Activated CD4-positive, alpha-beta memory T cell treated with anti-CD3 and anti-CD28 coated beads, Interleukin-2, amount 10 ng/mL, durations not matched to agents 7 days and 5 days (primary cell): ENCODE measurements around the gene STUM. TPM values are rescaled to one million over a fixed set of nuclear protein-coding genes. Genes with fewer than 3 reads are reported as not detected.

ENCODE experiments used
- CTCF ChIA-PET: fragments of 350-600 bp; sonication (Branson Sonifier 250); formaldehyde crosslinking; loops from one replicate; lab custom pipeline; 2021; ENCODE audit warnings: antibody characterized with exemption, inconsistent platforms; lab: Charles Lee
- POLR2A ChIA-PET: fragments of 350-600 bp; sonication (Branson Sonifier 250); formaldehyde crosslinking; loops from one replicate; lab custom pipeline; 2021; ENCODE audit warnings: antibody characterized with exemption; lab: Charles Lee
- DNase-seq: peaks from one replicate; pipeline ENCODE4 v3.0.0-alpha.2; 2020
- H3K27ac Mint-ChIP-seq: one replicate; pipeline ENCODE4 v1.8.0; 2021; ENCODE audit warnings: mild to moderate bottlenecking, mixed read lengths
- H3K27me3 Mint-ChIP-seq: one replicate; pipeline ENCODE4 v1.8.0; 2021; ENCODE audit warnings: mixed read lengths
- H3K36me3 Mint-ChIP-seq: one replicate; pipeline ENCODE4 v1.8.0; 2021; ENCODE audit warnings: low read depth, mixed read lengths
- H3K4me1 Mint-ChIP-seq: one replicate; pipeline ENCODE4 v1.8.0; 2021; ENCODE audit warnings: mixed read lengths
- H3K4me3 Mint-ChIP-seq: one replicate; pipeline ENCODE4 v1.8.0; 2021; ENCODE audit warnings: mild to moderate bottlenecking, mixed read lengths
- H3K9me3 Mint-ChIP-seq: one replicate; pipeline ENCODE4 v1.8.0; 2021; ENCODE audit warnings: mixed read lengths
- total RNA-seq, 2 experiments: library from RNA; stranded (reverse); gene quantifications; one replicate each; pipeline ENCODE4 v1.2.3, GENCODE V29; 2021

The STUM gene
- total RNA-seq, 2 experiments from 2014 or later: not detected

GRCh38 chr1:226647719-226648118, 99.2 kb downstream of the STUM start:
- Mint-ChIP-seq H3K9me3 (no peaks in the 10 kb centered on the region), H3K27ac (no peak overlapping the region), H3K4me1 (peaks cover 43% of the 10 kb centered on the region)

GRCh38 chr1:226648421-226648820, 99.9 kb downstream of the STUM start:
- no peaks in the 10 kb centered on the region for H3K27me3 Mint-ChIP-seq
- no peak for DNase-seq
- peaks cover 34% of the 10 kb centered on the region for H3K36me3 Mint-ChIP-seq
- H3K4me3 Mint-ChIP-seq: no peak overlapping the region
- peaks cover 43% of the 10 kb centered on the region for H3K4me1 Mint-ChIP-seq
- no peaks in the 10 kb centered on the region for H3K9me3 Mint-ChIP-seq
- H3K27ac Mint-ChIP-seq: no peak overlapping the region
- ChIA-PET CTCF (interaction anchor here (1.6 to 2.2 kb wide), 2 partner anchors 33 to 179 kb away, joined by 4 read pairs; no protein-coding TSS in a partner anchor), POLR2A (interaction anchor here (0.7 kb wide), 1 partner anchor 92 kb away, joined by 3 read pairs; no protein-coding TSS in a partner anchor)

More at GRCh38 chr1:226647719-226648118, 99.2 kb downstream of the STUM start:
- ChIA-PET CTCF (interaction anchor here (2.2 kb wide), 1 partner anchor 34 kb away, joined by 4 read pairs; no protein-coding TSS in a partner anchor), POLR2A (no interaction called here)
- H3K27me3 Mint-ChIP-seq: no peaks in the 10 kb centered on the region
- H3K36me3 Mint-ChIP-seq: peaks cover 39% of the 10 kb centered on the region
- no peak overlapping the region for H3K4me3 Mint-ChIP-seq
- DNase-seq: no peak

- Mint-ChIP-seq H3K36me3 (peaks cover 27% of the 10 kb centered on the region), H3K27me3 (no peaks in the 10 kb centered on the region), H3K4me1 (peaks cover 43% of the 10 kb centered on the region), H3K4me3 (no peak overlapping the region), H3K9me3 (no peaks in the 10 kb centered on the region), H3K27ac (no peak overlapping the region)
- POLR2A ChIA-PET: interaction anchor here (0.7 kb wide), 1 partner anchor 91 kb away, joined by 3 read pairs; no protein-coding TSS in a partner anchor
- no peak for DNase-seq
- CTCF ChIA-PET: interaction anchor here (0.8 to 2.2 kb wide), 6 partner anchors 8 to 178 kb away, joined by 3 to 5 read pairs (median 4); no protein-coding TSS in a partner anchor
These were observed 100.7 kb downstream of the STUM start for GRCh38 chr1:226649244-226649643.

DNA sequence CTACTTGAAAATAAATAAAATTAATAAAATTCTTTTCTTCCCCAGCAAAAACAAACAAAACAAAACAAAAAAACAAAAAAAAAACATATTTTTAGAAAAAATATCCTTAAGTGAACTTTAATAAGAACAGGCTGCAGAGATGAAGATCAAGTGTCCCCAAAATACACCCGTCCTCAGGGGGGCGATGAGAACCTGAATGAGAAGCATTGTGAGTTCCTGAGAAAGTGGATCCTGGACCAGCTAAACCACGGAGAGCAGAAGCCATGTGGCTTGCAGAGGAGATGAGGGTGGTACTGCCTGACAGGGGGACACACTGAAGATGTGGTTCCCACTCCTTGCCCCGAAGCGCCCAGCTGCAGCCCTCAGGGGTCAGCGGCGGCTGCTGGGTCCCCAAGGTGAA, 101.2 kb downstream of the STUM start:
- H3K4me1 Mint-ChIP-seq: peaks cover 43% of the 10 kb centered on the region
- H3K27me3 Mint-ChIP-seq: no peaks in the 10 kb centered on the region
- DNase-seq: peak; percentile 44
- H3K4me3 Mint-ChIP-seq: no peak overlapping the region
- ChIA-PET POLR2A (no interaction called here), CTCF (interaction anchor here (0.8 to 2.2 kb wide), 6 partner anchors 9 to 177 kb away, joined by 3 to 5 read pairs (median 4); no protein-coding TSS in a partner anchor)
- H3K36me3 Mint-ChIP-seq: peaks cover 26% of the 10 kb centered on the region
- no peaks in the 10 kb centered on the region for H3K9me3 Mint-ChIP-seq
- no peak overlapping the region for H3K27ac Mint-ChIP-seq

DNA sequence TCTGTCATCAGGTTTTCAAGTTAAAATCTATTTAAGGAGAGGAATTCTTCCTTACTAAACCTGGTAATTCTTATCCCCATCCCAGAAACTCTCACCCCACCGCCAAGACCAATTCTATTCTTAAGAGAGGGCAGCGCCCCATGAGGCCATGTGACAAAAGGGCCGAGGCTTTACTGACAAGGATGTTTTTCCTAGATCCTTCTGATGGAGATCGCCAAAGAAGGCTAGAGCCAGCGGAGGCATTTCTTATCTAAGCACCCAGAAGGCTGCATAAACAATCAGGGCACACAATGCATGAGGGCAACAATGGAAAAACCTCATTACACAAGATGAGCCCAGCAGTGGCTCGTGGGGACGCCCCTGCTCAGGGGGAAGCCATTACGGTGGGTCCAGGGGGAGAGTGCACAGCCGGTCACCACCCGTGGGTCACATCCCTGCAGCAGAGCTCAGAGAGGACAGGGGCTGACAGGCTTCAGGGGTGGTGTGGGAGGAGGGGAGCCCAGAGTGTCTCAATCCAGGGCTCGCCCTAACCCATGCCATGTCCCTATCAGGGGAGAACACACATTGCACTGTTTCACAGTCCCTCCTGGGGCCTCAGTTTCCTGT, 101.8 kb downstream of the STUM start:
- ChIA-PET CTCF (interaction anchor here (0.9 to 1.7 kb wide), 5 partner anchors 9 to 36 kb away, joined by 3 to 5 read pairs (median 3); no protein-coding TSS in a partner anchor), POLR2A (no interaction called here)
- H3K9me3 Mint-ChIP-seq: no peaks in the 10 kb centered on the region
- H3K4me1 Mint-ChIP-seq: peaks cover 43% of the 10 kb centered on the region
- no peak overlapping the region for H3K27ac Mint-ChIP-seq
- no peak overlapping the region for H3K4me3 Mint-ChIP-seq
- peaks cover 26% of the 10 kb centered on the region for H3K36me3 Mint-ChIP-seq
- no peaks in the 10 kb centered on the region for H3K27me3 Mint-ChIP-seq
- no peak for DNase-seq

- Mint-ChIP-seq H3K4me1 (peaks cover 44% of the 10 kb centered on the region), H3K27ac (no peak overlapping the region), H3K4me3 (no peak overlapping the region), H3K27me3 (no peaks in the 10 kb centered on the region), H3K9me3 (no peaks in the 10 kb centered on the region), H3K36me3 (peaks cover 24% of the 10 kb centered on the region)
- ChIA-PET POLR2A (interaction anchor here (0.7 to 1.6 kb wide), 2 partner anchors 16 to 52 kb away, joined by 3 to 4 read pairs; no protein-coding TSS in a partner anchor), CTCF (interaction anchor here (1.0 to 1.7 kb wide), 4 partner anchors 10 to 177 kb away, joined by 3 to 5 read pairs (median 4); no protein-coding TSS in a partner anchor)
- DNase-seq: no peak
These were observed 102.6 kb downstream of the STUM start for GRCh38 chr1:226651041-226651731.

DNA sequence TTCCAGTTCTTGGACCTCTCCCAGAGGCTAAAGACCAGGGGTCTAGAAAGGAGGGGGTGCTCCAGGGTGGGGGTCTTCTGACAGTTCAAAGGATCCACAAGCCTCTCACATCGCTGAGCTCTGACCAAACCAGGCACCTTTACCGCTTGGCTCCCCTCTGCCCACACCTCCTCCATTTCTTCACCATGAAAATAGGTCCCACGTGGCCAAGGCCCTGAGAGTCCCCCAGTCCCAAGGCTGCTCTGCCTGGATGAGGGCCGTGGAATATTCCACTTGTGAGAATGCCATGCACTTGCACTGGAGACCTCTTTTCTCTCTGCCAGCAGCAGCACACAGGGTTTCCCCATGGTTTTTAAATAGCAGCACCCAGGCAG, 103.2 kb downstream of the STUM start:
- DNase-seq: no peak
- Mint-ChIP-seq H3K4me3 (no peak overlapping the region), H3K9me3 (no peaks in the 10 kb centered on the region), H3K36me3 (peaks cover 20% of the 10 kb centered on the region), H3K27me3 (no peaks in the 10 kb centered on the region), H3K27ac (no peak overlapping the region), H3K4me1 (peaks cover 49% of the 10 kb centered on the region)
- POLR2A ChIA-PET: interaction anchor here (0.7 to 1.6 kb wide), 2 partner anchors 16 to 51 kb away, joined by 3 to 4 read pairs; no protein-coding TSS in a partner anchor
- CTCF ChIA-PET: interaction anchor here (1.0 to 1.7 kb wide), 4 partner anchors 9 to 177 kb away, joined by 3 to 5 read pairs (median 4); no protein-coding TSS in a partner anchor

GRCh38 chr1:226652613-226653012, 104.0 kb downstream of the STUM start:
- H3K9me3 Mint-ChIP-seq: no peaks in the 10 kb centered on the region
- CTCF ChIA-PET: interaction anchor here (1.4 to 1.9 kb wide), 3 partner anchors 10 to 35 kb away, joined by 4 to 13 read pairs (median 11); no protein-coding TSS in a partner anchor
- H3K27me3 Mint-ChIP-seq: no peaks in the 10 kb centered on the region
- DNase-seq: no peak
- no peak overlapping the region for H3K4me3 Mint-ChIP-seq
- POLR2A ChIA-PET: interaction anchor here (1.2 to 3.9 kb wide), 8 partner anchors 10 to 875 kb away, joined by 3 to 51 read pairs (median 8); partner anchors contain the start of genes COQ8A and SRP9
- peaks cover 17% of the 10 kb centered on the region for H3K36me3 Mint-ChIP-seq
- H3K4me1 Mint-ChIP-seq: peaks cover 56% of the 10 kb centered on the region
- no peak overlapping the region for H3K27ac Mint-ChIP-seq

- H3K4me3 Mint-ChIP-seq: peak overlapping the region; percentile 56
- no peaks in the 10 kb centered on the region for H3K27me3 Mint-ChIP-seq
- peaks cover 11% of the 10 kb centered on the region for H3K36me3 Mint-ChIP-seq
- POLR2A ChIA-PET: interaction anchor here (1.0 to 3.9 kb wide), 22 partner anchors 10 to 1429 kb away, joined by 3 to 51 read pairs (median 7); partner anchors contain the start of genes ARF1, COQ8A, ITPKB and PARP1
- peak overlapping the region; percentile 88 for H3K27ac Mint-ChIP-seq
- peaks cover 62% of the 10 kb centered on the region for H3K4me1 Mint-ChIP-seq
- peak; percentile 75 for DNase-seq
- no peaks in the 10 kb centered on the region for H3K9me3 Mint-ChIP-seq
- CTCF ChIA-PET: interaction anchor here (0.6 to 1.9 kb wide), 14 partner anchors 9 to 229 kb away, joined by 3 to 13 read pairs (median 3); partner anchors contain the start of gene ITPKB
These were observed 104.9 kb downstream of the STUM start for GRCh38 chr1:226653311-226653921.

DNA sequence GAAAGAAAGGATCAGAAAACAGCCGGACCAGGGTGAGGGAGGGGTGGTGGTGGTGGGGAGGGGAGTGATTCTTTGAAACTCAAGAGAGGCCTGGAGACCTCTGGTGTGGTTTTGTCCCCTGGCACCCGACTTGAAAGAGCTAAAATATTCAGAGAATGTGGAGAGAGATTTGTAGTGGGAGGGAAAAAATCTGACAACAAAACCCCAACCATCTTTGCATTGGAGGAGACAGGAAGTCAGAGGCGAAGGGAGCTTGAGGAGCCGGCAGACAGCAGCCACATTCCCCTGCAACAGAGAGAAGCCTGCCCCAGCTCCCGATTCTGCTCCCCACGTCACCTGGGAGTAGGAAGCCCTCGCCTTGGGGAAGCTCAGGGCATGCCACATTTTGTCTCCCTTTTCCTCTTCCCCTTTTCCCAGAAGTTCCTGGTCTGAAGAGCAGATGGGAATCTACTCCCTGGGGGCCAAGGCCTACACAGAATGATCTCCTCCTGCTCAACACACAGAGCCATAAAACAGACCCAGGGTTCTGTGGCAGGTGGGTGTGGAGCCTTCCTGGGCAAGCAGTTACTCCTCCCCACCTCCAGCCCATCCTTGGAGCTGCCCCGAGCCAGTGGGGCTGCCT, 105.6 kb downstream of the STUM start:
- Mint-ChIP-seq H3K4me1 (peaks cover 65% of the 10 kb centered on the region), H3K27me3 (no peaks in the 10 kb centered on the region), H3K27ac (peak overlapping the region; percentile 88), H3K4me3 (peak overlapping the region; percentile 56), H3K9me3 (no peaks in the 10 kb centered on the region), H3K36me3 (peaks cover 6% of the 10 kb centered on the region)
- CTCF ChIA-PET: interaction anchor here (0.6 to 1.9 kb wide), 17 partner anchors 9 to 229 kb away, joined by 3 to 13 read pairs (median 3); partner anchors contain the start of gene ITPKB
- no peak for DNase-seq
- POLR2A ChIA-PET: interaction anchor here (0.7 to 3.9 kb wide), 25 partner anchors 9 to 1428 kb away, joined by 3 to 51 read pairs (median 4); partner anchors contain the start of genes ARF1, COQ8A, ITPKB and PARP1

DNA sequence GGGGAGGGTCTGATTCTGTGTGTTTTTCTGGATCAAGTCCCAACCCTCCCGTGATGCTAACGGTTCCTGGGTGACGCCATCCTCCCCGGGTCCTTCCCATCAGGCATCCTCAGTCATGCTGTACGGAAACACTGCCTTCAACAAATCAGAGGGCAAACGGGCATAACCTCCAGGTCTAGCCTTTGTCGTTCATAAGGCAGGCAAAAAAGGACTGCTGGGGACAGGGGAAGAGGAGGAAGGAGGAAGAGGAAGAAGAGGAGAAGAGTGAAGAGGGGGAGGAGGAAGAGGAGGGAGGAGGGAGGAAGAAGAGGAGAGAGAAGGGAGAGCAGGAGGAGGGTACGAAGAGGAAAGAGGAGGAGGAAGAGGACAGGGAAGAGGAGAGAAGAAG, 106.1 kb downstream of the STUM start:
- no peak for DNase-seq
- peaks cover 65% of the 10 kb centered on the region for H3K4me1 Mint-ChIP-seq
- peak overlapping the region; percentile 56 for H3K4me3 Mint-ChIP-seq
- CTCF ChIA-PET: interaction anchor here (0.6 to 1.9 kb wide), 10 partner anchors 8 to 172 kb away, joined by 3 to 13 read pairs (median 4); partner anchors contain the start of gene ITPKB
- POLR2A ChIA-PET: interaction anchor here (0.7 to 3.9 kb wide), 17 partner anchors 8 to 1428 kb away, joined by 3 to 51 read pairs (median 7); partner anchors contain the start of genes ARF1, COQ8A and ITPKB
- peaks cover 3% of the 10 kb centered on the region for H3K36me3 Mint-ChIP-seq
- no peaks in the 10 kb centered on the region for H3K9me3 Mint-ChIP-seq
- H3K27me3 Mint-ChIP-seq: no peaks in the 10 kb centered on the region
- H3K27ac Mint-ChIP-seq: peak overlapping the region; percentile 88
